Upper lobe of left lung (tissue), 6 donors: Measurements from ENCODE around the gene NINJ1. TPM values are rescaled to one million over a fixed set of nuclear protein-coding genes. Genes with fewer than 3 reads are reported as not detected.
A peak's percentile ranks its signal among the peaks of the same experiment; 100 is the strongest.

Experiments
- ATAC-seq, 2 donors: fragments of 200-7000 bp; cut with Tn5 transposase; one replicate each; pipeline ENCODE4 v1.9.1; 2022; ENCODE audit warnings: mild to moderate bottlenecking in 2 of 2, moderate library complexity in 2 of 2; ENCODE audit not compliant: low FRiP score in 2 of 2
- DNase-seq, 2 donors: peaks; one replicate each; pipeline ENCODE4 v3.0.0-alpha.2; 2019 to 2020
- H3K27ac ChIP-seq, 4 donors: fragments of 200-600 bp; sonication (generic); one replicate each; pipeline ENCODE4 v1.5.1; 2016 to 2019
- H3K27me3 ChIP-seq, 4 donors: fragments of 200-600 bp; sonication (generic); one replicate each; pipeline ENCODE4 v1.5.1; 2017 to 2019
- H3K36me3 ChIP-seq, 4 donors: fragments of 200-600 bp; sonication (generic); one replicate each; pipeline ENCODE4 v1.5.1; 2016 to 2019
- H3K4me1 ChIP-seq, 4 donors: fragments of 200-600 bp; sonication (generic); one replicate each; pipeline ENCODE4 v1.5.1; 2018 to 2019
- H3K4me3 ChIP-seq, 4 donors: fragments of 200-600 bp; sonication (generic); one replicate each; pipeline ENCODE4 v1.5.1; 2017 to 2019; ENCODE audit warnings: mild to moderate bottlenecking in 2 of 4, moderate library complexity in 1 of 4
- H3K9me3 ChIP-seq, 4 donors: fragments of 200-600 bp; sonication (generic); one replicate each; pipeline ENCODE4 v1.5.1; 2018 to 2019
- EP300 ChIP-seq, 4 donors: sonication (generic); formaldehyde crosslinking; IDR thresholded peaks; one replicate each; pipeline ENCODE4 v1.5.1; 2017; ENCODE audit warnings: antibody characterized with exemption in 4 of 4, control low read depth in 2 of 4
- POLR2A ChIP-seq, 4 donors: fragments of 450-650 bp; IDR thresholded peaks; one replicate each; pipeline ENCODE4 v1.5.1; 2016 to 2017; ENCODE audit warnings: antibody characterized with exemption in 4 of 4, mild to moderate bottlenecking in 2 of 4
- POLR2AphosphoS5 ChIP-seq, 2 donors: sonication (generic); formaldehyde crosslinking; IDR thresholded peaks; one replicate each; pipeline ENCODE4 v1.5.1; 2017; ENCODE audit warnings: antibody characterized with exemption in 2 of 2
- WGBS, 2 donors: methylation state at CpG; one replicate each; pipeline ENCODE4 v1.1.5; 2017 to 2018; 5-methylcytosine and 5-hydroxymethylcytosine counted together
- total RNA-seq, 6 donors: library from RNA; depleted of rRNA in 4 of 6; stranded (reverse); fragments of >200 nt in 4 of 6; gene quantifications; one replicate each; pipeline versions ENCODE4 v1.1.0 to v1.2.1, GENCODE V29; 2016 to 2021
- TF ChIP-seq, protein P1 (sequence below), 6 experiments: fragments of 450-650 bp in 4 of 6; fragments of 200-600 bp in 2 of 6; sonication (generic) in 2 of 6; IDR thresholded peaks; one replicate each; pipeline ENCODE4 v1.5.1; 2016 to 2019; ENCODE audit warnings: antibody characterized with exemption in 6 of 6
- donor health status: DM: no; HTN: no; CAD: no; lungs with moderate emphysema.
- donor health status: DM: no; HTN: yes; CAD: no; lungs with severe emphysema.

NINJ1 gene
- total RNA-seq, 6 donors from 2014 or later = 35.6 to 83.9 (median 56.8) TPM

DNA sequence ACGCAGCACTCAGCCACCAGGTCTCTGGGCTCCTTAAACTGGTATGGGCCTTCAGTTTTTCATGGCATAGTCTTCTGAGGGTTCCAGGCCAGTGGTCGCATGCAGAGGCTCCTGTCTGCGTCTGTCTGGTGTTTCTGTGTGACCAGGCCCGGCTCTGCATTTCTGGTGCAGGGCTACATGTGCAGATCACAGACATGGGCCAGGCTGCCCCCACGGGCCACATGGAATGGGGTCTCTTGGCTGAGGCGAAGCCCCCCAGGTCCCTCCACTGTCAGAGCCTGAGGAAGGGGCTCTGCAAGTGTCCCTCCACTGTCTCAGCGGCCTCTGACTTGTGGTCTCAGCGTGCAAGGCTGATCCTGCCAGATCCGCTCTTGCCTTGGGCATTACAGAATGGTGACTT is 53.6 kb downstream of the NINJ1 start:
- TF ChIP-seq, protein P1, sequence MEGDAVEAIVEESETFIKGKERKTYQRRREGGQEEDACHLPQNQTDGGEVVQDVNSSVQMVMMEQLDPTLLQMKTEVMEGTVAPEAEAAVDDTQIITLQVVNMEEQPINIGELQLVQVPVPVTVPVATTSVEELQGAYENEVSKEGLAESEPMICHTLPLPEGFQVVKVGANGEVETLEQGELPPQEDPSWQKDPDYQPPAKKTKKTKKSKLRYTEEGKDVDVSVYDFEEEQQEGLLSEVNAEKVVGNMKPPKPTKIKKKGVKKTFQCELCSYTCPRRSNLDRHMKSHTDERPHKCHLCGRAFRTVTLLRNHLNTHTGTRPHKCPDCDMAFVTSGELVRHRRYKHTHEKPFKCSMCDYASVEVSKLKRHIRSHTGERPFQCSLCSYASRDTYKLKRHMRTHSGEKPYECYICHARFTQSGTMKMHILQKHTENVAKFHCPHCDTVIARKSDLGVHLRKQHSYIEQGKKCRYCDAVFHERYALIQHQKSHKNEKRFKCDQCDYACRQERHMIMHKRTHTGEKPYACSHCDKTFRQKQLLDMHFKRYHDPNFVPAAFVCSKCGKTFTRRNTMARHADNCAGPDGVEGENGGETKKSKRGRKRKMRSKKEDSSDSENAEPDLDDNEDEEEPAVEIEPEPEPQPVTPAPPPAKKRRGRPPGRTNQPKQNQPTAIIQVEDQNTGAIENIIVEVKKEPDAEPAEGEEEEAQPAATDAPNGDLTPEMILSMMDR (IDR thresholded peaks at IDR 0.05) = no peak
- TF ChIP-seq POLR2AphosphoS5 (IDR thresholded peaks at IDR 0.05) (no peak), EP300 (IDR thresholded peaks at IDR 0.05) (no peak), POLR2A (IDR thresholded peaks at IDR 0.05) (no peak)
- 91 to 97% methylated on average over 8 to 9 of the region's 9 CpGs for WGBS, 2 donors
- Histone ChIP-seq H3K36me3 (no peaks in the 10 kb centered on the region), H3K4me1 (peaks cover 8 to 17% (median 14%) of the 10 kb centered on the region in 4 donors), H3K27me3 (no peaks in the 10 kb centered on the region), H3K9me3 (no peaks in the 10 kb centered on the region), H3K27ac (no peak overlapping the region), H3K4me3 (no peak overlapping the region)
- peak in 1 of 2 donors; percentile 14 for DNase-seq
- ATAC-seq = no peak

DNA sequence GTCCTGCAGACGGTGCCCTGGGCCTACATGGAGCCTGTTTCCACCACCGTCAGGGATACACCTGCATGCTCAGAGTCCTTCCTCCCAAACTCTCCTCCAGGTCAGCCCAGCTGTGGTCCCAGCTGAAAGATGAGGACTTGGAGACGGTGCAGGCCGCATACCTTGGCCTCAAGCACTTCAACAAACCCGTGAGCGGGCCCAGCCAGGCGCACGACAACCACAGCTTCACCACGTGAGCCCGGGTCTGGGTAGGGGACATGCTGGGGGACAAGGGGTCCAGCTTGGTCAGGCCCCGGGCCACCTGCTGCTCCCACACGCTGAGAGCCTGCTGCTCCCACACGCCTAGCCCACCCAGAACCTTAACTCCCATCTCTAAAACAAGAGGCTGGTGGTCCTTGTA is 54.7 kb downstream of the NINJ1 start:
- H3K4me3 ChIP-seq = no peak overlapping the region
- ATAC-seq (no peak), DNase-seq (peak in 1 of 2 donors; percentile 18)
- TF ChIP-seq POLR2AphosphoS5 (IDR thresholded peaks at IDR 0.05) = no peak
- TF ChIP-seq, protein P1 (IDR thresholded peaks at IDR 0.05) = no peak
- TF ChIP-seq POLR2A (IDR thresholded peaks at IDR 0.05) = no peak
- no peak for TF ChIP-seq EP300 (IDR thresholded peaks at IDR 0.05)
- no peak overlapping the region for H3K27ac ChIP-seq
- no peaks in the 10 kb centered on the region for H3K36me3 ChIP-seq
- H3K27me3 ChIP-seq = no peaks in the 10 kb centered on the region
- no peaks in the 10 kb centered on the region for H3K9me3 ChIP-seq
- 95 to 99% methylated on average over 13 of the region's 13 CpGs for WGBS, 2 donors
- peaks cover 8 to 17% (median 14%) of the 10 kb centered on the region in 4 donors for H3K4me1 ChIP-seq

DNA sequence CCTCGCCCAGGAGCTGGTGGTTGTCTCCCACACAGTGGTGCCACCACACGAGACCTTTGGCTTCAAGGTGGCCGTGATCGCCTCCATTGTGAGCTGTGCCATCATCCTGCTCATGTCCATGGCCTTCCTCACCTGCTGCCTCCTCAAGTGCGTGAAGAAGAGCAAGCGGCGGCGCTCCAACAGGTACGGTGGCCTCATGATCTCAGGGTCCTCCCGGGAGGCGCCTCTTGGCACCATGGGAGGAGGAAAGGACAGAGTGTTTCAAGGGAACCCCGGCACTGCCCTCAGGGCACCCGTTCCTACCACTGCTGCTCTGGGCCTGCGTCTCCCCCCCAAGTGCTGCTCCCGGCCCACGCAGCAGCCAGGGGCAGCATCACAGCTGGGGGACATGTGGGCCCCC is 56.2 kb downstream of the NINJ1 start:
- no peak overlapping the region for H3K27ac ChIP-seq
- no peaks in the 10 kb centered on the region for H3K9me3 ChIP-seq
- H3K4me1 ChIP-seq = peaks cover 2 to 3% (median 3%) of the 10 kb centered on the region in 4 donors
- TF ChIP-seq EP300 (IDR thresholded peaks at IDR 0.05) (no peak), POLR2A (IDR thresholded peaks at IDR 0.05) (no peak), POLR2AphosphoS5 (IDR thresholded peaks at IDR 0.05) (no peak)
- TF ChIP-seq, protein P1 (IDR thresholded peaks at IDR 0.05) = no peak
- DNase-seq (no peak), ATAC-seq (no peak)
- H3K4me3 ChIP-seq = no peak overlapping the region
- H3K36me3 ChIP-seq = no peaks in the 10 kb centered on the region
- H3K27me3 ChIP-seq = no peaks in the 10 kb centered on the region
- 98% methylated on average over 12 to 16 of the region's 16 CpGs for WGBS, 2 donors

DNA sequence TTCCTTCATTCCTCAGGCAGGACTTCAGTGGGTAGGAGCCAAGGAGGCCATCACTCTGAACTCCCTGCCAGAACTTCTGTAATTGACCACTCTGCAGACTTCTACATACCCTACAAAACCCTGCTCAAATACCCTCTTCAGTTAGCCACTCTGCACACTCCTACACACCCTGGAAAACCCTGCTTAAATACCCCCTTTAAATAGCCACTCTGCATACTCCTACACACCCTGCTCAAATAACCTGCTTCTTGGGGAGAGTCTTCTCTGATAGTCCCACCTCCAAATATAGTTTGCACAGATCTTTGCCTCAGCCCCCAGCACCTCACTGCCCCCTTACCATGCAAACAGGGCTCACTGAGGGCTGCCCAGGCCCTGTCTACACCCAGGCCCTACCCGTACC is 56.7 kb downstream of the NINJ1 start:
- H3K9me3 ChIP-seq = no peaks in the 10 kb centered on the region
- ATAC-seq (no peak), DNase-seq (no peak)
- H3K36me3 ChIP-seq = no peaks in the 10 kb centered on the region
- H3K4me1 ChIP-seq = peaks cover 0 to 3% (median 0%) of the 10 kb centered on the region in 4 donors
- no peak overlapping the region for H3K27ac ChIP-seq
- no peak for TF ChIP-seq EP300 (IDR thresholded peaks at IDR 0.05)
- TF ChIP-seq POLR2A (IDR thresholded peaks at IDR 0.05) = no peak
- TF ChIP-seq, protein P1 (IDR thresholded peaks at IDR 0.05) = no peak
- TF ChIP-seq POLR2AphosphoS5 (IDR thresholded peaks at IDR 0.05) = no peak
- 100% methylated on average over 1 of the region's 1 CpG for WGBS, 2 donors
- no peaks in the 10 kb centered on the region for H3K27me3 ChIP-seq
- H3K4me3 ChIP-seq = no peak overlapping the region

DNA sequence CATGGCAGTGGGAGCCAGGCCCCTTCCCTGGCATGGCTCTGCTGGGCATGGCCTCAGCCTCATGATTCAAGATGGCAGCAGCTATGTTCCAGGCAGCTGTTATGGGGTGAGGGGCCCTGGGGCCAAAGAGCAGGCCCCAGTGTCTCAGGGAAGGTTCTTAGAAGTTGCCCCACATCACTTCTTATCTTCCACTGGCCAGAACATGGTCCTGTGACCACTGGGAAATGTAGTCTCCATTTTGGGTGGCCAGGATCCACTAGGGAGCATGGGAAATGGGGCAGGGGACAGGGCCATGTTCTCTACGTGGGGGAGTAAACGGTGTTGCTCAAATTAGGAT is 57.3 kb downstream of the NINJ1 start:
- TF ChIP-seq POLR2AphosphoS5 (IDR thresholded peaks at IDR 0.05) (no peak), EP300 (IDR thresholded peaks at IDR 0.05) (no peak), POLR2A (IDR thresholded peaks at IDR 0.05) (no peak)
- TF ChIP-seq, protein P1 (IDR thresholded peaks at IDR 0.05) = no peak
- DNase-seq (no peak), ATAC-seq (no peak)
- H3K4me3 ChIP-seq = no peak overlapping the region
- WGBS, 2 donors = 95 to 100% methylated on average over 2 of the region's 2 CpGs
- no peaks in the 10 kb centered on the region for H3K9me3 ChIP-seq
- H3K36me3 ChIP-seq = no peaks in the 10 kb centered on the region
- H3K27me3 ChIP-seq = no peaks in the 10 kb centered on the region
- H3K27ac ChIP-seq = no peak overlapping the region
- peaks cover 0 to 3% (median 0%) of the 10 kb centered on the region in 4 donors for H3K4me1 ChIP-seq
